Jurkat, Clone E6-1 (cell line): ENCODE measurements around the gene BMPR1B.
"Not testable (repeated sequence)": the region's sequence is repeated elsewhere in the genome, so short reads cannot be mapped to it uniquely, and the experiment has no call there.

Experiments used
- DNase-seq: peaks from one replicate; pipeline ENCODE4 v3.0.0-alpha.2; 2011; ENCODE audit warnings: low read depth, low spot score
- H3K4me3 ChIP-seq: 2 replicates; pipeline ENCODE4 v1.5.1; 2011; ENCODE audit warnings: mild to moderate bottlenecking, low read length, control low read depth, moderate library complexity

Gene BMPR1B

DNA sequence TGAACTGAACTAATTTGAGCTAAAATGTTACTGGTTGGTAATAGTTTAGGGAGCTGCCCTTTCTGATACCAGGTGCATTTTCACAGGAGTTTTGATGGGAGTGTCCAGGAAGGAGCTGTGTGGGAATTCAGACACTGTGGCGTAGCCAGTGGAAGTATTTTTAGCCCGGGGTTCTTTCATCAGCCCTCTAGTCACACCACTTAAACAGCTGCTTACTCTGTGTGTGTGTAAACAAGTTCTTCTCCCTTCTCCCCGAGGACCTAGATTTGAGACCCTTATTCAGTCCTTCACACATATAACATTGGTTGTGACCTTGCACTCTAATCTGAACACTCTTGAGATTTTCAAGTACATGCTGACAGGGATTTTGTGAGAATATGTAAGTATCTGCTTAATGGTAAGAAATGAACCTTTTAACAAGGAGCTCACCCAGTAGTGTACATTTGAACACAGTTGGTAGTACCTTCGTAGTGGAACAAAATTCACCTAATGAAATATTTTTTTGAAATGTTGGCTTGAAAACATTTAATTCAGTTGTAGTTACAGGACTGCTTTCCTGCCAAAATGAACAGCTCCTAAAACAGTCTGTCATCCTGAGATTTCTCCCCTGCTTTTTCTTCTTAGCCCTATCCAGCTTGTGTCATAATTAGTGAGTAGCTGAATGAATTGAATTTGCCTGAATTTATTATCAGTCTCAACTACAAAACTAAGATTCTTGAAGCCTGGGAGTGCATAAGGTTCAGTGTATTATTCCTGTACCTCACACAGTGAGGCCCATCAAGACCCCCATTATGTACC lies 61.8 kb downstream of the BMPR1B start:
- H3K4me3 ChIP-seq, result no peak overlapping the region
- no peak for DNase-seq

DNA sequence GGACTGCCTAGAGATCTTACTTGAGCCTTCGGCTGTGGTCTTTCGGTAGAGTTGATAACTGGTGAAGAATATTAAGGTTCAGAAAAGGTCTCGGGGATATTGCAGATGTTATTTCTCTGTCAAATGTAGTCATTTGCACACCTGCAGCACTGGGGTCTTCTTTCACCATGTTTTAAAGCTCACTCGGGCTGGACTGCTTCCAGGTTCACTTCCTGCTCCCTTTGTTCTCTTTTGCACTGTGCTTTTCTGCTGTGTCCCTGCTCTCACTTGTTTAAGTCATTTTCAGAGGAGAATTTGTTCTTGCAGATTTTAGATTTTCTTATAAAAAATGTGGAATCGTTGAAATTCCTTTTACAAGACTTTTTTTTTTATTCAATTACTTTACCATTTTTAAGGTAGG lies 68.5 kb downstream of the BMPR1B start:
- peak; percentile 7 for DNase-seq
- H3K4me3 ChIP-seq, result no peak overlapping the region

DNA sequence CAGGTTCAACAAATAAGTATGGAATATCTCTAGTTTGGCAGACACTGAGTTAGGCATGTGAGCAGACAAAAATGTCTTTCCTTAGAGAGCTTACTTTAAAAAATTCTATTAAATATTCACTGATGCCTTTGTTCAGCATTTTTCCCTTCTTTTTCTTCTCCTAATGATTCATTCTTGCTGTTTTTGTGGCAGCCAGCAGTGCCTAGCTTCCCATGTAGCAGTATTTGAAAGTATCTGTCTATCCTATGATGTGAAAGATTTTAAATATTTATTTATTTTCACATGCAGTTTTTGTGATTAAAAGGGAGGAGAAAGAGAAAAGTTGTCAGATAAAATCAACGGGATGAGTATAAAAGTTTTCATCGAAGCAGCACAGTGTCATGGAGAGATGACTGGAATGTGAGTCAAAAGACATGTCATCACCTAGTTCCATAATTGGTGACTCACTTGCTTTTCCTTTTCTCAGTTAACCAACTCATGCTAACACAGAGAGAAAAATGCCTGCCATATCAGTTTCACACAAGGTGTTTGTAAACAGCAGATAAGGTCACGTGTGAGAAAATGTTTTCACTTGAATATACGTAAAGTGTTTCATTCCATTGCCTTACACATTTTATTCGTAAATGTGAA lies 69.8 kb downstream of the BMPR1B start:
- DNase-seq, result no peak

DNA sequence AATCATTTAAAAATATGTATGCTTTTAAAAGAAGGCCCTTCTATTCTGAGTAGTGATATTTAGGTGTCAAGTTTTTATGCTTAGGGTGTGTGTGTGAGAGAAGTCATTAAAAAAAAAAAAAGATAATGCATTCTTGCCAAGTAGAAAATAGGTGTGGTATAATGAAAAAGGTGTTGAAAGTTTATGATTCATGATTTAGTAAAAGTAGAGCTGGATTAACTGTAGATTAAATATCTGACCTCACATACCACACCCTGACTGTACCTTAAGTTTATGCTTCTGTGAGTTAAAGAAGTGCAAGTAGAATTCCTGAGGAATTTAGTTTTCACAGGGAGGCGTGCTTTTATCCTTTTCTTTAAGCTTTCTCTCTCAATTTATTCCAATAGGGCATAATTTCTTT lies 71.1 kb downstream of the BMPR1B start:
- DNase-seq, result no peak
- H3K4me3 ChIP-seq, result no peak overlapping the region

More for the DNA sequence above, 69.8 kb downstream of the BMPR1B start:
- H3K4me3 ChIP-seq, result no peak overlapping the region

GRCh38 chr4:94831607-94832006 lies 73.9 kb downstream of the BMPR1B start:
- no peak overlapping the region for H3K4me3 ChIP-seq
- DNase-seq, result no peak

GRCh38 chr4:94832329-94832728 lies 74.6 kb downstream of the BMPR1B start:
- DNase-seq, H3K4me3 ChIP-seq: not testable (repeated sequence)

GRCh38 chr4:94833394-94833793 lies 75.6 kb downstream of the BMPR1B start:
- H3K4me3 ChIP-seq, result no peak overlapping the region

DNA sequence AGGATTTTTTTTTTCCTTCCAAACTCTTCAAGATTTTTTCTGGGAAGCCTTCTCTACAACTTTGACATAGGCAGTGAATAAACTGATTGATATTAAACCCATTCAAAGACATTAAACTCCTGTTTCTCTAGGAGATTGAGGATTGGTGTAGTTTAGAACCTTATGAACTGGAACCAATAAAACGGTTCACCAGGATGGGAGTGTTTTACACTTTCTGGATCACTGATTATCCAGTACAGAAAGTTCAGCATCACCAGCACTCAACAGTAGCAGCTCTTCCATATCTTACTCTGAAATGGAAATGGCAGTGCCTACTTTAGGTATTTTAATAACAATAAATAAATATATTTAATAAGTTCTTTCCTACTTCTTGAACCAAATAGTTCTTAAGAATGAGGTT lies 76.7 kb downstream of the BMPR1B start:
- H3K4me3 ChIP-seq, result no peak overlapping the region
- no peak for DNase-seq

More at GRCh38 chr4:94833394-94833793, 75.6 kb downstream of the BMPR1B start:
- no peak for DNase-seq

- DNase-seq, H3K4me3 ChIP-seq: not testable (repeated sequence)
Measured at GRCh38 chr4:94841166-94841863, 83.6 kb downstream of the BMPR1B start.

DNA sequence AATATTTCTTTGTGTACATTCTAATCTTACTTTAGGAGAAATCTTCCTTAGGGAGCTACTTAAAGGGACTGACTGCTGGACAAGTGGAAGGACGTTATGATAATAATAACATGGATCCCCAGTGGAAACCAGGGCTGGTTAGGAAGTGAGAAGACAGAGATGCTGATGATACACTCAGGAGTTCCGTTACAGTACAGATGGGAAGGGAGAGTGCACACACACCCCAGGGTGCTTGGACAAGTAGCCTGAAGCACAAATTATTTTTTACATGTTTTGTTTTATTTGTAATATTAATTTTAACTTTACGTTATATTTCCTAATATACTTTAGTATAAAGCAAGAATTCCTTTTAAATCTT lies 84.1 kb downstream of the BMPR1B start:
- H3K4me3 ChIP-seq, result no peak overlapping the region
- no peak for DNase-seq

GRCh38 chr4:94843216-94843615 lies 85.5 kb downstream of the BMPR1B start:
- H3K4me3 ChIP-seq, result no peak overlapping the region
- no peak for DNase-seq

- H3K4me3 ChIP-seq, result no peak overlapping the region
- DNase-seq, result no peak
Measured at GRCh38 chr4:94848326-94848725, 90.6 kb downstream of the BMPR1B start.

- DNase-seq, result no peak
- H3K4me3 ChIP-seq, result no peak overlapping the region
Measured at GRCh38 chr4:94849901-94850300, 92.1 kb downstream of the BMPR1B start.

GRCh38 chr4:94852616-94853015 lies 94.9 kb downstream of the BMPR1B start:
- no peak for DNase-seq
- no peak overlapping the region for H3K4me3 ChIP-seq

- no peak overlapping the region for H3K4me3 ChIP-seq
- DNase-seq, result no peak
Measured at GRCh38 chr4:94856030-94856429, 98.3 kb downstream of the BMPR1B start.

DNA sequence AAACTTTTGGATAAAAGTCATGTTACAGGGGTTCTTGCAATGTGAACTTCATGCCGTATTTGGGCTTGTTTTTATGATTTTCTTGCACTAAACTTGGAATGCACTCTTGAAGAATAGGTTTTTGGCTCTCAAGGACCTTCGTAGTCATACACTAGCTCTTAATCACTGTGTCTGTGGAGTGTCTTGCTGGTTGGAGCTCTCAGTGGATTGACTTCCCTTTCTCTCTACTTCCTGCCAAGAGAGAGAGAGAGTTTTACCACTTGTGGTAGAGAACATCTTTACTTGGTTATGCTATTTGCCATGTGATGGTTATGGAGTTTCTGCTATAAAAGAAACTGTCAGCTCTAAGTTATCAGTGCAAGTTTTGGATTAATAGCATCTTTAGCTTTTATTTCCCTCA lies 112.4 kb downstream of the BMPR1B start:
- H3K4me3 ChIP-seq, result no peak overlapping the region
- DNase-seq, result peak; percentile 0

- DNase-seq, result no peak
- H3K4me3 ChIP-seq, result no peak overlapping the region
Measured at GRCh38 chr4:94871644-94872305, 114.0 kb downstream of the BMPR1B start.

GRCh38 chr4:94877973-94878372 lies 120.2 kb downstream of the BMPR1B start:
- no peak for DNase-seq
- no peak overlapping the region for H3K4me3 ChIP-seq

DNA sequence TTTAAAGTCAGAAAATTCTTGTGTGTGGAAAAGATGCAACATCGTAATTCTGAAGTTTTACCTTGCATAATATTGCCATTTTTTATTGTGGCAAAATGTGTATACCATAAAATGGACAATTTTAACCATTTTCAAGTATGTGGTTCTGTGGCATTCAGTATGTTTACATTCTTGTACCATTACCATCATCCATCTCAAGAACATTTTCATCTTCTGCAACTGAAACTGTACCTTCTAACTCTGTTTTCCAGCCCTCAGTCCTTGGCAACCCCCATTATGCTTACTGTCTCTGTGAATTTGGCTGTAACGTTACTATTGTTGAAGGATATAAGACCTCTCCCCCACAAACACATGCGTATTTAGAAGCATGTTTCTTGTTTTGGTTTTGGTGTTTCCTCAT lies 123.2 kb downstream of the BMPR1B start:
- DNase-seq, result no peak
- H3K4me3 ChIP-seq, result no peak overlapping the region

DNA sequence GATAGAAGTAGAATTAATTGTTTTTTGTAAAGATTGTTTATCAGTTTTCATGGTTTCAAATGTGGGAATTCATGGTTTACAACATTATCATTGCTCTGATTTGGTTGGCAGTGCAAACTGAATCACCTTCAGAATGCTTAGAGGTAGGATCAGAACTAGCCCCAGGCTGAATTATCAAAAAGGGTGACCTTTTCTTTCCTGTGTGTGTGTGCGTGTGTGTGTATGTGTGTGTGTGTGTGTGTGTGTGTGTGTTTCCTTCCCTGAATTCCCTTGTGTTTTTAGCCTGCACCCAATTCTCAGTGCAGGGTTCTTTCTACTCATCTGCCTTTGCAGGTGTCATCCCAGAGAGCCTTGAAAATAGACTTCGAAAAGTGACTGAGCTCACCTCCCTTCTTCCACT lies 125.0 kb downstream of the BMPR1B start:
- H3K4me3 ChIP-seq, result no peak overlapping the region
- no peak for DNase-seq
